UCSD-AML1 (cell line): ENCODE results near the gene SLN.
A peak's percentile ranks its signal among the peaks of the same experiment; 100 is the strongest.
"Not testable (repeated sequence)": the region's sequence is repeated elsewhere in the genome, so short reads cannot be mapped to it uniquely, and the experiment has no call there.

Source experiments
- DNase-seq: peaks from one replicate; lab custom pipeline; 2025; ENCODE audit not compliant: unreplicated experiment; lab: John Stamatoyannopoulos, UW

SLN gene

DNA sequence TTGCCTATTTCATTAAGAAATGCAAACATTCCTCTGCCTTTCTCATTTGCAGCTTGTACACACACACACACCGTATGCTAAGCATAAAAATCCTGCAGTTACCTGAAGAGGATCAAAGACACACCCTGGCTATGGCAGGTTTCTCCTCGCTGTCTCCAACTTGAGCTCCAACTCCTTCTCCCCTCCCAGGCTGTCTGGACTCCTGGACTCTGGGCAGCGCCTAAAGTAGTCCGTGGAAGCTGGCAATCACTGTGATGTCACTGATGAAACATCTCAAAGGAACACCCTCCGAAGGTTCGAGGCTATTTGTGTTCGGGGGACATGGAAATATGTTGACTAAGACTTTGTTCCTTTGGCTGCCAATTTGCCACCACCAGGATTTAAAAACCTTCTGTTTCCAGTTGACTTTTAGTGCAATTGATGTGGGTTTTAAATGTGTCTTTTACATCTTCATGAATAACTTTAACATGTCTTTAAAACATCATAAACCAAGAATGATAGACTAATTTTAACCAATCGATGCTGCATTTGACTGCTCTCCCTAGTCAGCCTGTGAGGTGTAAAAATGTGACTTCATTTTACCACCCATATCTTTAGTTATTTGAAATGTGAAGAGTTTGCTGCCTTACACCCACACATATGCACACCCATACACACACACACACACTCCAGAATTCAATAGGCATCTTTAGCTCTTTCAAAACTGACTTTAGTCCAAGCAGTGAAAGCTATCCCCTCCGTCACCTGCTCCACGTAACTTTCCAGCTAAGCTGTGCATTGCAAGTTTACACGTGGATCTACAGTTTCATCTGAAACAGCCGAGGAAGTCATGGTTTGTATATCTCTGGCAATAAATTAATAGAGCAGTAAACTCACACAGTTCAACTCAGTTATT, at the start of gene SLN:
TSS of gene SLN (minus strand) at position 196 of the 895 bp plus-strand sequence.
- no peak for DNase-seq

DNA sequence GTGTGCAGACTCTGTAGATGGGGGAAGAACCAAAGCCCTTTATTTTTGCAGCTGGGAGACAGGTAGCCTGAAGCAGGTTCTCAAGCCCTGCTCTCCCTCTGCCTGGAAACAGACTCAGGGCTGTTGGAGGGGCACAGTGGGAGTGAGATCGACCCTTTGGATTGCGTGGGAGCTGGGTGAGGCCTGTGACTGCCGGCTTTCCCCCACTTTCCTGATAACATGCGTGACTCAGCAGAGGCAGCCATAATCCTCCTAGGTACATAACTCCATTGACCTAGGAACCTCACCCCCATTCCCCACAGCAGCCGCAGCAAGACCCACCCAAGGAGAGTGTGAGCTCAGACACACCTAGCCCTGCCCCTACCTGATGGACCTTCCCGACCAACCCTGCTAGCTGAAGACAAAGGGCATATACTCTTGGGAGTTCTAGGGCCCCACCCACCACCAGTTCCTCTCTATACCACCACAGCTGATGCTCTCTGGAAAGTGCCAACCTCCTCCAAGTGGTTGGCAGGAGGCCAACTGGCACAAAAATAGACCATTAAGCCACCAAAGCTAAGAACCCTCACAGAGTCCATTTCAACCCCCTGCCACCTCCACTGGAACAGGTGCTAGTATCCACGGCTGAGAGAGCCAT, 47.0 kb upstream of the SLN start:
- not testable (repeated sequence) for DNase-seq

DNA sequence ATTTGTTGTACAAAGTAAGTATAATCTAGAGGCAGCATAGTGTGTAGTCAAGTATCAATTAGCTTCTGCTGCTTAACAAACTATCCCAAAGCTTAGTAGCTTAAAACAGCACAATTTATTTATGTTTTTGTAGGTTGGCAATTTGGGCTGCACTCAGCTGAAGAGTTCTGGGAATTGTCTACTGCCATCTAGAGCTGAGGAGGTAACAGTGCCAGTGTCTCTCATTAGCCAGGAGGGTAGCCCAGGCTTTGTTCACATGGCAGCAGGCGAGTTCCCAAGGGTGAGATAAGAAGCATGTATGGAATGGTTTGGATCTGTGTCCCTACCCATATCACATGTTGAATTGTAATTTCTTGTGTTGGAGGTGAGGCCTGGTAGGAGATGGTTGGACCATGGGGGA, 45.8 kb upstream of the SLN start:
- DNase-seq, result no peak

DNA sequence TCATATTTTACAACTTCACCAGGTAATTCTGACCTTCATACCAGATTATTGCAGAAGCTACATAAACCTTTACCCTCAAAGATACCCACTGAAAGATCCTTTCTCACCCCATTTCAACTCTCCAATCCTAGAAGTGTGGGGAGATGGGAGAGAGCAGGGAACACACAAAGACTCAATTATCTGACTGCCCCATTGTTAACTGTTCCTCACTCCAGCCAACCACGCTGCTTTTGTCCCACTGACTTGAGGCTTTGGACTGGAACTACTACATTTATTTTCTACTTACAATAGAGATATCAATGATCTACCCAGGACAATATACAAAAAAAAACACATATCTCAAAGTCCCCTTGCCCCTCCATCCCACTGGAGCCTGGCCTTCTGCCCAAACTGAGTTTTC, 44.7 kb upstream of the SLN start:
- no peak for DNase-seq

DNA sequence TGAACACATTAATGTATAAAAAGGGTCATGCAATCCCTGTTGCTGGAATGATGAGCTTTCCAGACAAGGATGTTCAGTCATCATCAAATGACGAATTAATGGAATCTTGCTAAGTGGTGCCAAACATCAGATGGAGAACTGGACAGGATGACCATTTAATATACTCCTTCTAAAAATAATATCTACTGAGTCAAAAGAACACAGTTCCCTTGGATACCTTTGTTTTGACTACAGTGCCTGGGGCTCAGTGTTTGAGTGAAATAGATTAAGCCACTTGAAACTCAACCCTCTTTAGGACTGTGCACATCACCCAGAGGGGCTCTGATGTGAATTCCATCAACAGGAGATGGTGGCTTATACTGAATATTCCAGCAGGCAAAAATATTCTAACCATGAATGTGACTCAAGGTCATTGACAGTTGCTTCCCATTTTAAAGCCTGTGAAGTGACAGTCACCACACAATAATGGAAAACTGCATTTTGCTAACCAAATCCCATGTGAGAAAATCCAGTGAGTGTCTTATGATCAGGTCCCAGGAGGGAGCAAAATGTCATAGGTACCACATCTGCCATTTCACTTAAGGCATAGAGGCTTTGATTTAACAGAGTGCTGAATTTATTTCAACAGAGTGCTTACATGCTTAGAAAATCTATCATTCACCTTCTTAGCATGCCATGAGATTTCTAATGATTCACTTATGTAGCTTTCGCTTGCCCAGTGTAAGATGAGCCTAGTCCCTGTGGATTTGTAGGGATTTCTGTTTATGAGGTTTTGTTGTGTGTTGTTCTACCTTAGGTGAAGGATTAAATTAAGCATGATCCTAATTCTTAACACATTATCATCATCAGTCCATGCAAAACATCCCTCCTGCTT, 41.3 kb upstream of the SLN start:
- no peak for DNase-seq

DNA sequence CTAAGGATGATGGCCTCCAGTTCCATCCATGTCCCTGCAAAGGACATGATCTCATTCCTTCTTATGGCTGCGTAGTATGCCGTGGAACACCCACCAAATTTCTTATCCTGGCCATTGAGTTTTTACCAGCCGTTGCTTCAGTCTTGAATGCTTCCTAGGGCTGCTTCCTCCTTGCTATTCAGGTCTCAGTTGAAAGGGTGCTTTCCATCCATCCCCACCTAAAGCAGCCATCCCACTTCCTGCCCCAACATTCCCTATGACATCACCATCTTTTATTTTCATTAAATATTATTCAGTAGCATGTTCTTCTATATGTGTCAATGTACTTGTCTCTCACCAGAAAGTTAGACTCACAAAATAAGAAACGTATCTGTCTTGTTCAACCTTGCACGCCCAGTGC, 40.7 kb upstream of the SLN start:
- DNase-seq, result no peak

DNA sequence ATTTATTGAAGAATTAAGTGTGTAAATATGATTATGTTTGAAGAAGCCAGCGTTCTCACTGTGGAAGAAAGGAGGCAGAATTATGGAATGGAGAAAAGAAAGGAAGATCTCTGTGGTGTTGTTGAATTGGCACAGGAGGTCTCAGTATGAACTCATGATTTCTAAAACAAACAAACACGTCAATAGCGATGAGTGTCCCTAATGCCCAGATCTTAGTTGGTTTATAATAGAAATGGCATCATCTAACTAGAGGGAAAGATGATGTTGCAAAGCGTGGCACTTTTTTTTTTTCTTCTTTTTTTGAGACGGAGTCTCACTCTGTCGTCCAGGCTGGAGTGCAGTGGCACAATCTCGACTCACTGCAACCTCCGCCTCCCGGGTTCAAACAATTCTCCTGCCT, 39.2 kb upstream of the SLN start:
- DNase-seq, result no peak

DNA sequence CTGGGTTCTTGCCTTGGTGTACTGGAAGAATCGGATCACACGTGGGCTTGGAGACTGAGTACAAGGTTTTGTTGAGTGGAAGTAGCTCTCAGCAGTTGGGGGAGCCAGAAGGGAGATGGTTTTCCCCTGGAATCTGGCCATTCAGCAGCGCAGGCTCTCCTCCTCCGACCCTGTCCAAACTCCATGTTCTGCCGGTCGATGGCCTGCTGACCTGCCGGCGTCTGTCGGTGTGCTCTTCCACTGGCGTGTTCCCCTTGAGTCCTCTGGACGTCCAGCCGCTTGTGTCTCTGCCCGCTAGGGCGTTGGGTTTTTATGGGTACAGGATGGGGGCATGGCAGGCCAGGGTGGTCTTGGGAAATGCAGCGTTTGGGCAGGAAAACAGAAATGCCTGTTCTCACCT, 38.5 kb upstream of the SLN start:
- DNase-seq, result no peak

DNA sequence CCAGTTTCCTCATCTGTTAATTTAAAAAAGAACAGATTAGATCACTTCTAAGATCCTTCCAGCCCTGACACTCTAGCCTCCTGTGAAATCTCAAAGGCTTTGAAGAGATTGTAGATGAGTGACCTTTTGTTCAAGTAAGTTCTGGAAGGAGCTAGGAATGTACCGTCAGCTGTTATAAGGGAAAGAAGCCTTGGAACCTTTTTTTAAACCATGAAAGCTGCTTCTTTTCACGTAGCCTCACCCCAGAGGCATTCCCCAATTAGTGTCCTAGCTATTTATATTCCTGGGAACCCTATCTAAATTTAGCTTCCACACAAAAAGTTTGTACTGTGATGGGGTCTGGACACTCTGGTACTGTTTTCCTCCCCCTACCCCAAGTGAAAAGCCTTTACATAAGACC, 35.8 kb upstream of the SLN start:
- DNase-seq, result no peak

DNA sequence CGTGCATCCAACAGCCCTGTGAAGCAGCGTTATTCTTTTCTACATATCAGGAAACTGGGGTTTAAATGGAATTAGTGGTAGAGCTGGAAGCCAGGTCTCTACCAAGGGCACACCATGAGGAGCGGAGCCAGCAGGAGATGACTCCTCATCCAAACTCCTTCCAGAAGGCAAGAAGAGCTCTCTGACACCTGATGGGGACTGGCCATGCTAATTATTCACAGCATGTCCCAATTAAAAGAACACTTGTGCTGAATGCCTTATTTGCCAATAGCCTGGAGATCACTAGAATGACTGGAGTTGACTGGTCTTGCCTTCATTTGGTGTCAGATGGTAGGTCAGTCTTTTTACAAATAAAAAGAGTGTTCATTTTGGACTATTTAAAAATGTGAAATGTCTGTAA, 32.9 kb upstream of the SLN start:
- DNase-seq, result no peak

DNA sequence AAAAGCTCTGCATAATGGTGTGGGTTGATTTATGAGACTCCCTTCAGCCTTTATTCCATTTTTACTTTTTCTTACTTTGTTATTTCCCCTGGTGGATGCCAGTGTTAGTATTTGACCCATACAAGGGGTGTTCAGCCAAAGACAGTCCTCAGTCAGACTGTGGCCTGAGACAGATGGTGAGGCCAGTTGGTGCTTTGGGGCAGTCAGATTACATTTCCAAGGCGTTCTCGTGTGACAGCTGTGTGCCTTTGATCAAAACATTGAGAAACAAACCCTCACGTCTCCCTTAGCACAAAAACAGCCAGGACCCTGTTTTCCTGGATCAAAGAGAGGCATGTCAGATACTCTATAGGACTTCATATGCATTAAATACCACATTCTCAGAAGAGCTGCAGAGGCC, 31.3 kb upstream of the SLN start:
- no peak for DNase-seq

DNA sequence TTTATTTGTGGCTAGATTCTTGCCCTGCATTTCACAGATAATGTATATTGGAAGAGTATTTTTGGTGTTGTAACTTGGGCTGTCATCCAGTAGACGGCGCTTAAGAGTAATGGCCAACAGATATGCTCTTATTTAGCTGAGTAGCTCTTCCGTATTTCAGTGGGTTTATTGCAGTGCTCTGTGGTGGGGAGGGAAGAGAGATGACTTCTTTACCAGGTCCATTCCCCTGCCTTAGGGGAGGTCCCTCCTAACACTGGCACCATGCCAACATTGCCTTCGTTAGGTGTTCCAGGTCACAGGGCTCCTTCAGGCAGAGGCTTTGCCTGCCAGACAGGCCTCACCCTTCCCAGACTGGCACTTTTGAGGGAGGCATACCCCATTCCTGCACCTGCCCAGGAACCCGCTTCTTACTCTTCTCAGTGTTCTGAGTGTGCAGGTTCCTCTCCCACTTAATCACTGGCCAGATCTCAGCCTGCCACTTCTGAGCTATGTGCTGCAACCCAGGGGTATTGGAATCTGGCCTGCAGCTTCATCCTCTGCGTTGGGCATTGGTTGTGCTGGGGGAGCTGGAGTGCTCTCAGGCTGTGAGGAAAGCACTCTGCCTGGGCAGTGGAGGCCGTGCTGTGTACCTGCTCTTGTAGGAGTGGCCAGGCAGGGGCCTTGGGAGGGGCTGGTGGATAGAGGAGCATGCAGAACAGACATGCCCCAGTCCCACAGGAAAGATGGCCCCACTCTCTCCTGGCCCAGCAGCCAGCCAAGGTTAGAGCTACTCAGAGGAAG, 29.4 kb upstream of the SLN start:
- peak; percentile 14 for DNase-seq

DNA sequence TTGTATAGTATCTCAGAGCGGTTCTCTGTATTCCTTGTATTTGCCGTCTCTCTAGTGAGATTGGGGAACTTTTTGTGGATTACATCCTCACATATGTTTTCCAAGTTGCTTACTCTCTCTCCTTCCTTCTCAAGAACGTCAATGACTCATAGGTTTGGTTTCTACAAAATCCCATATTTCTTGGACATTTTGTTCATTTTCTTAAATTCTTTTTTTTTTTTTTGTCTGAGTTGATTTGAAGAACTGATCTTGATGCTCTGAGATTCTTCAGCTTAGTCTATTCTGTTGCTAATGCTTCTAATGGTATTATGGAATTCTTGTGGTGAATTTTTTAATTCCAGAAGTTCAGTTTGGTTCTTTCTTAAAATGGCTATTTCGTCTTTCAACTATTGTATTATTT, 28.4 kb upstream of the SLN start:
- no peak for DNase-seq

DNA sequence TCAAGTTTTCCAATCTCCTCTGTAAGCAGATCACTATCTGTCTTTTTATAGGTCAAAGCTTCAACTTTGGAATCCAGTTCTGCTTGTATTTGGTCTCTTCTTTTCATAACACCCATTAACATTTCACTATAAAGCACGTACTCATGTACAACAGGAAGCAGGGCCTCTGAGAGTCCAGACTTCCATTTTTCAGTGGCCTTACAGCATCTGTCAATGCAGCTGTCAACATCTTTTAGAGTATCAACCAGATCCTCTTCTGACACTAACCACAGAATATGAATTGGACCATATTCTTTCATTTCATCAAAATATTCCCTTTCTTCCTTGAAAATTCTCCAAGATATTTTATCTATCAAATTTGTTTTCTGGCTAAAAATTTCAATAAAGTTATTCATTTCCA, 24.7 kb upstream of the SLN start:
- DNase-seq, result no peak

DNA sequence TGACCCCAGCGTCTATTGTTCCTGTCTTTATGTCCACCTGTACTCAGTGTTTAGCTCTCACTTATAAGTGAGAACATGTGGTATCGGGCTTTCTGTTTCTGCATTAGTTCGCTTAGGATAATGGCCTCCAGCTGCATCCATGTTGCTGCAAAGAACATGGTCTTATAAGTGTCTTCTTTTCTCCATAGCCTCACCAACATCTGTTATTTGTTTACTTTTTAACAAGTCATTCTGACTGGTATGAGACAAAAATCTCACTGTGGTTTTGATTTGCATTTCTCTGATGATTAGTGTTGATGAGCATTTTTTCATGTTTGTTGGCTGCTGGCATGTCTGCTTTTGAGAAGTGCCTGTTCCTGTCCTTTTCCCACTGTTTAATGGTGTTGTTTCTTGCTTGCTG, 21.7 kb upstream of the SLN start:
- no peak for DNase-seq

DNA sequence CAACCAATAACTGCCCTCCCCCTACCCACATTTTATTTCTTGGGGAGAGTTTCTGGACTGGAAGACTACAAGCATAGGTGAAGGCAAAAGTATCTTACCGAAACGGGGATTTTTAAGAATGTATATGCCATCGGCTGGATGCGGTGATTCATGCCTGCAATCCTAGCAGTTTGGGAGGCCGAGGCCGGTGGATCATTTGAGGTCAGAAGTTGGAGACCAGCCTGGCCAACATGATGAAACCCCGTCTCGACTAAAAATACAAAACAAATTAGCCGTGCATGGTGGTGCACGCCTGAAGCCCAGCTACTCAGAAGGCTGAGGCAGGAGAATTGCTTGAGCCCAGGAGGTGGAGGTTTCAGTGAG, 20.8 kb upstream of the SLN start:
- no peak for DNase-seq

DNA sequence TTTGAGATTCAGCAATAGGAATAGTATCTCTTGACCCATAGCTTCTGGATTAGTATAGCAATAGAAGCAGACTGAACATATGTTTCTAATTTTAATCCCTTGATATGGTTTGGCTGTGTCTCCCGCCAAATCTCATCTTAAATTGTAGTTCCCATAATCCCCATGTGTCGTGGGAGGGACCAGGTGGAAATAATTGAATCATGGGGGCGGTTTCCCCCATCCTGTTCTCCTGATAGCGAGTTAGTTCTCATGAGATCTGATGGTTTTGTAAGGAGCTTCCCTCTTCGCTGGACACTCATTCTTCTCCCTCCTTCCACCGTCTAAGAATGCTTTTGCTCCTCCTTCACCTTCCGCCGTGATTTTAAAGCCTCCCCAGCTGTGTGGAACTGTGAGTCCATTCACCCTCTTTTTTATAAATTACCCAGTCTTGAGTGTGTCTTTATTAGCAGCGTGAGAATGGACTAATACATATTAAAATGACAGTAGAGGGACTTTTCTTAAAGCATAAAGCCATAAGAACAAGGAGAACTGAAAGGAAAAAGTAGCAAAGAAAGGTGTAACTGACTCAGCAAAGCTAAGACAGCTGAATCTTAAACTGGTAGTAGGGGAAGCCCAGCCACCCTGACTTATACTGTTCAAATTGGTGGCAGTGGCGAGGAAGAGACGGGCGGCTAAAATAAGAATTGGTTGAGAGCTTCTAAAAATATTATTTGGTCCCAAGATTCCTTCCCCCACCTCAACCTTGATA, 20.3 kb upstream of the SLN start:
- no peak for DNase-seq

DNA sequence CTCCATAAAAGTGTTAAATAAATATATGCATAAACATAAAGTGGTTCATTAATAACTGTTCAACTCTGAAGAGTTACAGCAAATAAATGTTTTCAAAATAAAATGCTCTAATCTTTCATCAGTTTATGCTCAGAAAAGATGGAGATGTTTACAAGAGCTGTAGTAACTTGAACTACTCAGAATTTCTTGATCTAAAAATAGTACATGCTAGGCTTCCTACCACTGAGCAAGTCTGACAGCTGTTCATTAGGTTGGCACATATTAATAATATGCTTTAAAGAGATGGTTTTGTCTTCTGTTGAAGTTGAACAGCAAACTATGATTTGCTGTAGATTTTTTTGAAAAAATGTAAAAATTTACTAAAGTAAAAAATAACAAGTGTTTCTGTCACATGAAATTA, 10.8 kb upstream of the SLN start:
- no peak for DNase-seq

DNA sequence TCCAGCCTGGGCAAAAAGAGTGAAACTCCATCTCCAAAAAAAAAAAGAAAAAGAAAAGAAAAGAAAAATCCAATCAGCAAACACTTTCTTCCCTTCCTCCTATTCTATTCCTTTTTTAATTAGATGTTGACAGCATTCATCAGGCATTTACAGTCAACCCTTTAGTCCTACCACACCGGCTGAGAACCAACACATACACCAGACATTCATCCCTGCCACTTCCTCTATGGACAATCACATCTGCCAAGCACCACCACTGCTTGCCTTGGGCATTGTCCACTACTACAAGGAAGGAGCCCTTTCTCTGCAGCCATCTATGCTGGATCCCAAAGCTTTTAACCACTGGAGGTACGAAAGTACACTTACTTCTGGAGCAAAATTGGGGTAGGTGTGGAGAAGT, 9.4 kb upstream of the SLN start:
- no peak for DNase-seq

DNA sequence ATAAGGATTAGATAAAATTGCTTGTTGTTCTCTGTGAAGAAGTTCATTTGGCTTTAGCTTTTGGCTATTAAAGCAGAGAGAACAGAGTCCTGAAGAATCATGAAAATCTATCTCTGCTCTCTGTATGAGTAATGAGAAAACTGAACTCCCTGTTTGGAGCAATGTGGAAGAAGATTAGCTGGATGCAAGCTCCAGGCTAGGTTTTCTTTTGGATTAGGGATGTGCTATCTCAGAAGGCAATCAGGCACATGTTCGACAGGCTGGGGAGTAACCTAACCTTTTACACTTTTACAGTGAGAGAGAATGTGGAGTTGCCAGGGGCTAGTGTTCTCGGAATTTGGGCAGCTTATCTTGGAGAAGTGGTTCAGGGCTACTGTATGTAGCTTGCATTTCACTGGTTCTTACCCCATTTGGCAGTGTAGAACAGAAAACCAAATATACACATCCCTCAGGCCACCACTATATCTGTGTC, 8.5 kb upstream of the SLN start:
- DNase-seq, result no peak
